Hepatocyte (in vitro differentiated cells): ENCODE data around the gene DTNBP1. TPM values are rescaled to one million over a fixed set of nuclear protein-coding genes. Genes with fewer than 3 reads are reported as not detected.

ENCODE experiments used
- DNase-seq: peaks from one replicate; pipeline ENCODE4 v3.0.0-alpha.2; 2016; ENCODE audit warnings: low spot score
- H2AFZ ChIP-seq: fragments of 200-600 bp; sonication (generic); 2 replicates; pipeline ENCODE4 v1.6.0; 2016; ENCODE audit warnings: antibody characterized with exemption, mild to moderate bottlenecking
- H3K27ac ChIP-seq: fragments of 200-600 bp; sonication (generic); 2 replicates; pipeline ENCODE4 v1.5.1; 2016; ENCODE audit warnings: mild to moderate bottlenecking
- H3K27me3 ChIP-seq: fragments of 200-600 bp; sonication (generic); 2 replicates; pipeline ENCODE4 v1.6.1; 2016
- H3K36me3 ChIP-seq: fragments of 200-600 bp; sonication (generic); replicated peaks from 2 replicates; pipeline ENCODE4 v1.5.1; 2016; ENCODE audit warnings: low read depth; ENCODE audit not compliant: insufficient read depth
- H3K4me1 ChIP-seq: fragments of 200-600 bp; sonication (generic); 2 replicates; pipeline ENCODE4 v1.5.1; 2016; ENCODE audit warnings: mild to moderate bottlenecking, moderate library complexity; ENCODE audit not compliant: insufficient read depth
- H3K4me2 ChIP-seq: fragments of 200-600 bp; sonication (generic); 2 replicates; pipeline ENCODE4 v1.6.0; 2016
- H3K4me3 ChIP-seq: fragments of 200-600 bp; sonication (generic); 2 replicates; pipeline ENCODE4 v1.5.1; 2016; ENCODE audit warnings: mild to moderate bottlenecking
- H3K79me2 ChIP-seq: fragments of 200-600 bp; sonication (generic); 2 replicates; pipeline ENCODE4 v1.6.0; 2017; ENCODE audit warnings: mild to moderate bottlenecking
- H3K9me2 ChIP-seq: fragments of 200-600 bp; sonication (generic); replicated peaks from 2 replicates; pipeline ENCODE4 v1.6.0; 2017; ENCODE audit warnings: mild to moderate bottlenecking; ENCODE audit not compliant: insufficient read depth
- H3K9me3 ChIP-seq: fragments of 200-600 bp; sonication (generic); 2 replicates; pipeline ENCODE4 v1.5.1; 2016; ENCODE audit warnings: low read depth, mild to moderate bottlenecking
- H4K20me1 ChIP-seq: fragments of 200-600 bp; sonication (generic); 2 replicates; pipeline ENCODE4 v1.6.0; 2016; ENCODE audit warnings: mild to moderate bottlenecking; ENCODE audit not compliant: insufficient read depth, poor library complexity, severe bottlenecking
- EZH2 ChIP-seq: fragments of 200-600 bp; sonication (generic); IDR thresholded peaks from 2 replicates; pipeline ENCODE4 v1.6.1; 2016; ENCODE audit warnings: antibody characterized with exemption, mild to moderate bottlenecking, borderline replicate concordance
- EZH2phosphoT487 ChIP-seq: fragments of 200-600 bp; sonication (generic); IDR thresholded peaks from one replicate; pipeline ENCODE4 v1.6.1; 2018; ENCODE audit warnings: antibody characterized with exemption, mild to moderate bottlenecking, low read depth, moderate library complexity; ENCODE audit not compliant: unreplicated experiment, severe bottlenecking
- WGBS: methylation state at CpG from one replicate; pipeline ENCODE4 v1.1.6; 2016; ENCODE audit warnings: low lambda C conversion rate; ENCODE audit errors: missing lambda C conversion rate; 5-methylcytosine and 5-hydroxymethylcytosine counted together
- polyA plus RNA-seq: library from polyadenylated mRNA; unstranded; fragments of >200 nt; fragmentation: Nextera tagmentation; extraction: Ambion mirVana; gene quantifications from 2 replicates; pipeline ENCODE4 v1.2.1, GENCODE V29; 2016
- total RNA-seq: library from RNA; depleted of rRNA; stranded (reverse); fragments of >200 nt; gene quantifications from 2 replicates; pipeline ENCODE4 v1.2.3, GENCODE V29; 2014
- TF ChIP-seq, protein P1 (sequence below): fragments of 200-600 bp; sonication (generic); IDR thresholded peaks from 2 replicates; pipeline ENCODE4 v1.5.1; 2016; ENCODE audit warnings: antibody characterized with exemption, mild to moderate bottlenecking; ENCODE audit not compliant: poor library complexity

The DTNBP1 gene
- total and polyA plus RNA-seq, 2 experiments from 2014 or later = 3.4 to 25.6 TPM

DNA sequence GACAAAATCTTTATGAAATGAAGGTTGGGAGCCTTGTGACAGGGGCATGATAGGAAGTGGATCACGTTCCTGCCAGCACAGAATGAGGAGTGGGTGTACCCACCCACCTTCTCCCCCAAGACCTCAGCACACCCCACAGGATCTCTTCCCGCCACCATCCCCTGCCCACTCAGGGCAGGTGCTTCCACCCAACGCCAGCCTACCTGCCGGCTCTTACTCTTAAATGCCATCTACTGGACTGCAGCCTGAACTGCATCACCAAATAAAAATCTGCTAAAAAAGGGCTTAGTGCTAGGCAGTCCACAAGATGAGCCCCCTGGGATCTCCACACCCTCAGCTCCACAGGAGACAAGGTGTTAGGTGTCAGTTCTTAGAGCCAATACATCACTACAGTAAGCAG, 20.6 kb downstream of the DTNBP1 start:
- 74% methylated on average over 4 of the region's 4 CpGs for WGBS
- no peak overlapping the region for H3K27ac ChIP-seq

DNA sequence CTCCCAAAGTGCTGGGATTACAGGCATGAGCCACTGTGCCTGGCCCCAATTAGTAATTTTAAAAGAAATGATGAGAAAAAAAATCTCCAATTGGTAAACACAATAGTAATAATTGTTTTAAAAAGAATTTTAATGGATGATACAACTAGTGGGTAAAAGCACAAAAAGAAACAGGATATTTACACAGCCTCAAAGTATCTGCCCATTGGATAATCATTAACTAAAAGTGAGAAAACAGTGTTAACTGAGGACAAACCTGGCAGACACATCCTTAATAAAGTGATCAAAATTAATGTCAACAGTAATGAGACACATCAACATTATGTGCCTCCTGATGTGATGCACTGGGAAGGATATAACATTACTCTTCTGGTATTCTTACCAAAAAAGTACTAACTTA, 24.5 kb downstream of the DTNBP1 start:
- H3K27ac ChIP-seq = no peak overlapping the region
- no peak for TF ChIP-seq EZH2phosphoT487
- no peaks in the 10 kb centered on the region for H4K20me1 ChIP-seq
- no peaks in the 10 kb centered on the region for H3K27me3 ChIP-seq
- no peaks in the 10 kb centered on the region for H3K9me2 ChIP-seq
- H3K9me3 ChIP-seq = peaks cover 4% of the 10 kb centered on the region
- no peaks in the 10 kb centered on the region for H3K36me3 ChIP-seq
- DNase-seq = no peak
- peaks cover 8% of the 10 kb centered on the region for H3K79me2 ChIP-seq
- H3K4me1 ChIP-seq = no peaks in the 10 kb centered on the region
- no peak overlapping the region for H3K4me3 ChIP-seq
- no peak overlapping the region for H3K4me2 ChIP-seq
- no peak overlapping the region for H2AFZ ChIP-seq

More for the DNA sequence above, 20.6 kb downstream of the DTNBP1 start:
- peaks cover 24% of the 10 kb centered on the region for H3K79me2 ChIP-seq
- no peaks in the 10 kb centered on the region for H3K36me3 ChIP-seq
- H3K9me2 ChIP-seq = no peaks in the 10 kb centered on the region
- H3K9me3 ChIP-seq = peaks cover 4% of the 10 kb centered on the region
- TF ChIP-seq EZH2phosphoT487 (no peak), EZH2 (no peak)
- TF ChIP-seq, protein P1, sequence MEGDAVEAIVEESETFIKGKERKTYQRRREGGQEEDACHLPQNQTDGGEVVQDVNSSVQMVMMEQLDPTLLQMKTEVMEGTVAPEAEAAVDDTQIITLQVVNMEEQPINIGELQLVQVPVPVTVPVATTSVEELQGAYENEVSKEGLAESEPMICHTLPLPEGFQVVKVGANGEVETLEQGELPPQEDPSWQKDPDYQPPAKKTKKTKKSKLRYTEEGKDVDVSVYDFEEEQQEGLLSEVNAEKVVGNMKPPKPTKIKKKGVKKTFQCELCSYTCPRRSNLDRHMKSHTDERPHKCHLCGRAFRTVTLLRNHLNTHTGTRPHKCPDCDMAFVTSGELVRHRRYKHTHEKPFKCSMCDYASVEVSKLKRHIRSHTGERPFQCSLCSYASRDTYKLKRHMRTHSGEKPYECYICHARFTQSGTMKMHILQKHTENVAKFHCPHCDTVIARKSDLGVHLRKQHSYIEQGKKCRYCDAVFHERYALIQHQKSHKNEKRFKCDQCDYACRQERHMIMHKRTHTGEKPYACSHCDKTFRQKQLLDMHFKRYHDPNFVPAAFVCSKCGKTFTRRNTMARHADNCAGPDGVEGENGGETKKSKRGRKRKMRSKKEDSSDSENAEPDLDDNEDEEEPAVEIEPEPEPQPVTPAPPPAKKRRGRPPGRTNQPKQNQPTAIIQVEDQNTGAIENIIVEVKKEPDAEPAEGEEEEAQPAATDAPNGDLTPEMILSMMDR = no peak
- DNase-seq = no peak
- H4K20me1 ChIP-seq = no peaks in the 10 kb centered on the region
- H3K4me2 ChIP-seq = no peak overlapping the region
- no peaks in the 10 kb centered on the region for H3K27me3 ChIP-seq
- H2AFZ ChIP-seq = no peak overlapping the region
- H3K4me3 ChIP-seq = no peak overlapping the region
- no peaks in the 10 kb centered on the region for H3K4me1 ChIP-seq

DNA sequence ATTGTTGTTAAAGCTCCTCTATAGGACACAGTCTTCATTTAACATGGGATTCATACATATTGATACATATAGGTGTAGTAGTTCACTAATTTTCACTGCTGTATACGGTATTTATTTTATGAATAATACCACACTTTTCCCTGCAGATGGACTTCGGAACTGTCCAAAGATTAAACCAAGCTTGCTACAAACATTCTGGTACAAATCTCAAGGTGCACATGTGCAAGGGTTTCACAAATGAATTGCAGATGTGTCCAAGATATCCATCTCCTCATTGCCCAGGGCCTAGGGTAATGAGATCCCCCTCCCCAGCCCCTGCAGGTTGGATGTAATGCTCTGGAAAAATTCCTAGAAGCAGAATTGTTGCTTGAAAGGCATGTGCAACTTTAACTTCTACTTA, 31.4 kb downstream of the DTNBP1 start:
- Histone ChIP-seq H3K4me2 (no peak overlapping the region), H3K36me3 (no peaks in the 10 kb centered on the region), H3K27me3 (no peaks in the 10 kb centered on the region), H4K20me1 (no peaks in the 10 kb centered on the region), H3K4me3 (no peak overlapping the region), H3K4me1 (peaks cover 12% of the 10 kb centered on the region), H3K9me3 (no peaks in the 10 kb centered on the region), H3K27ac (no peak overlapping the region), H2AFZ (no peak overlapping the region), H3K79me2 (no peaks in the 10 kb centered on the region), H3K9me2 (no peaks in the 10 kb centered on the region)
- DNase-seq = peak; percentile 6
- TF ChIP-seq EZH2phosphoT487 (no peak), EZH2 (no peak)
- TF ChIP-seq, protein P1 = no peak
- WGBS = 62% methylated on average over 2 of the region's 2 CpGs

DNA sequence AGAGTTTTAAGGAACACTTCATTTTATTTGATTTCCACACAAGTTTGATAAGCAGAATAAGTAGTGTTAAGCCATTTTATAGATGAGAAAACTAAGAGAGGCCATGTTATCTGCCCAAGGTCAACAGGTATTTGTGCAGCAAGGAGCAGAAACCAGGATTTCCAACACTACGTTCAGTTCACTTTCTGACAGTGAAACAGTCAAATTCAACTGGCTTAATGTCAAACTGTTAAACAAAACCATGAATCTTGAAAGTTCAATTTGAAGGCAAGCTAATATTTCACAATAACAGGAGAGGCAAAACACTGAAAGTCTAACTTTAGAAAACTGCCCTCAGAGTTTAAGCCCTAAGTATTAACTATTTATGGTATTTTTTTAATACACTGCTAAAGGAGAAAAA, 32.6 kb downstream of the DTNBP1 start:
- no peaks in the 10 kb centered on the region for H3K36me3 ChIP-seq
- no peaks in the 10 kb centered on the region for H3K79me2 ChIP-seq
- no peak overlapping the region for H3K4me3 ChIP-seq
- no peak overlapping the region for H3K4me2 ChIP-seq
- H3K9me3 ChIP-seq = no peaks in the 10 kb centered on the region
- no peak for DNase-seq
- H3K27ac ChIP-seq = no peak overlapping the region
- TF ChIP-seq EZH2 (no peak), EZH2phosphoT487 (no peak)
- TF ChIP-seq, protein P1 = no peak
- H3K27me3 ChIP-seq = no peaks in the 10 kb centered on the region
- 55% methylated on average over 1 of the region's 1 CpG for WGBS
- peaks cover 12% of the 10 kb centered on the region for H3K4me1 ChIP-seq
- no peaks in the 10 kb centered on the region for H3K9me2 ChIP-seq
- no peaks in the 10 kb centered on the region for H4K20me1 ChIP-seq
- no peak overlapping the region for H2AFZ ChIP-seq
